ENCODE results near the gene GFI1.
"Not testable (repeated sequence)": the region's sequence is repeated elsewhere in the genome, so short reads cannot be mapped to it uniquely, and the experiment has no call there.

GFI1 gene

DNA sequence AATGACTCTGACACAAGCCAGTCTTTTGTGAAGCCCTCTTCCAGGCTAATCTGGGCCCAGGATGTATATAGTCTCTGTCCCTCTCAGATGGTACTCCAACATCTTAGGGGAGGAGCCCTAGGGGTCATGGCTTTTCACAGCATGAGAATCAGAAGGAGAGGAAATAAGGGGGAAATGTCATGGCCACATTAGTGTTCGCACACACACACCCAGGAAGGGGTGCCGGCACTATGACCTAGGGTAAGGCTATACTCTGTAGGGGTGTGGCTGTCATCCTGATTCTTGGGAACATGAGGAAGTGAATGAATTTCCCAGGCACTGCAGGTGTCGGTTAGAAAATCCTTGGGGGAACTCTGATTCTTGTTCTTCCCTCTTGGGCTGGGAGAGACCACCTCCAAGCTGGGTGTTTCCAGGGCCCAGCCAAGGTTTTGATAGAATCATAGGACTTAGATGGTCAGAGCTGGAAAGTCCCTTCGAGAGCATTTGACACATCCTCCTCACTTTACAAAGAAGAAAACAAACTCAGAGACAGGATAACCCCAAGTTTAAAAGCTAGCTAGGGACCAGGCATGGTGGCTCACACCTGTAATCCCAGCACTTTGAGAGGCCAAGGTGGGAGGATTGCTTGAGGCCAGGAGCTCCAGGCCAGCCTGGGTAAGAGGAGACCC is 22.0 kb downstream of the GFI1 start:
- DNase-seq (ENCODE audit: low spot score) = no peak

DNA sequence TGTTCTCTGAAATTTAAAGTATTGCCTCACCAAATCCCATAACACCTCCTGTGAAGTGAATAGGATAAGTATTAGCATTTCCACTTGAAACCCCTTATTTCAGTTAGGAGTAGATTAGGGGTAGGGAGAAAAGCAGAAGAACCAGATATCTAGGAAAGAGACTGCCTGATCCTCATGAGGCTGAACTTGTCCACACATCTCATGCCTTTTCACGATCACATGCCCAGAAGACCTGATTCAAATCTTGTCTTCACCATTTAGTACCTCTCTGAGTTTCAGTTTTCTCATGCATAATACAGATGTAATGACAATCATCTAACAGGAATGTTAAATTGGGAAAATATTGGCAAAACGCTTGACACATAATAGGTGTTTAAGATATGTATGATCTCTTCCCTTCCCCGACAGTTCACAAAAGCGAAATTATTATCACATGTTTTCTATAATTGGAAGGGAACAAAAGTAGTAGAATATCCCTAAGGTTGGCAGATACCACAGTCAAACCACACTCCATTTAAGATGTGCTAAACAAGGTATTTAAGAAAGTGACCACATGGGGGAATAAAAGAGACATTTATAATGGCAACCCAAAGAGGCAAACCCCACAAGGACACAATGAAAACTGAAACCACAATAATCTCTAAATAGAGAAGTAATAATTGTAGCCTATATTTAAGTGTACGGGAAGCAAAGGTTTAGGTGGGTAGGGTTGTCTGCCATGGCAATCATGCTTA is 25.2 kb downstream of the GFI1 start:
- peak; percentile 63 for DNase-seq (ENCODE audit: low spot score)

DNA sequence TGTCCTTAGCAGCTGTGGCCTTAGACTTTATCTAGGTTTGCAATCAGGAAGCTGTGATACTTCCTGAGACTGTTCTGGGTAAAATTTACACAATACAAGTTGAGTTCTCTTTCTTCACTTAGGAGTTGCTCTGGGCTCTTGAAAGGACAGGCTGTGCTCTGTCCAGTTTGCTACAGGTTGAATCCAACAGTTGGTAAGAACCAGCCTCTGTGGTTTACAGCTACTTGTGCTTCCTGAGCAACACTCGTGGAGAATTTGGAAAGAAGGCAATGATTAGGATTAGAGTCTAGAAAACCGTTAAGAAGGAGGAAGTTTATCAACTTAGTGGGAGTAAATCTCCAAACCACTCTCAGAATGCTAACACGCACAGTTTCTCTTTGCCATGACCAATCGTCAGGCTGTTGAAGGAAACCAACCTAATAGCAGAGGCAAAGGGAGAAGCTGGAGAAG is 26.8 kb downstream of the GFI1 start:
- no peak for DNase-seq (ENCODE audit: low spot score)

DNA sequence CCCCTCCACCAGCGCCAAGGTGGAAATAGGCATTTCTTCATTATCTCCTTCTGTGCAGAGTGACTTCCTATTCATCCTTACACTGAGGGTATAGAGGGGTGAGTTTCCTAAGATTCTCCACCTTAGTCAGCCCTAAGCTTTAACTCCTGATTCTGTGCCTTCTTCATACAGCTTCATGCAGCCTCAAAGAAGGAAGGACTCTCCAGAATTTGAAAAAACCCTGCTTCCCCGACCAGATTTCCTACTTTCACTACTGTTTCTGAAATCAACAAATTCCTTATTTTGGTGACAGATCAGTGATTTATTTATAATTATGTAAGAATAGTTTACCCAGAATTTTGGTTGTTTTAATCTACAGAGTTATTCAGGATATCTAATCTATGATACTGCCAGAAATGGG is 28.6 kb downstream of the GFI1 start:
- no peak for DNase-seq (ENCODE audit: low spot score)

DNA sequence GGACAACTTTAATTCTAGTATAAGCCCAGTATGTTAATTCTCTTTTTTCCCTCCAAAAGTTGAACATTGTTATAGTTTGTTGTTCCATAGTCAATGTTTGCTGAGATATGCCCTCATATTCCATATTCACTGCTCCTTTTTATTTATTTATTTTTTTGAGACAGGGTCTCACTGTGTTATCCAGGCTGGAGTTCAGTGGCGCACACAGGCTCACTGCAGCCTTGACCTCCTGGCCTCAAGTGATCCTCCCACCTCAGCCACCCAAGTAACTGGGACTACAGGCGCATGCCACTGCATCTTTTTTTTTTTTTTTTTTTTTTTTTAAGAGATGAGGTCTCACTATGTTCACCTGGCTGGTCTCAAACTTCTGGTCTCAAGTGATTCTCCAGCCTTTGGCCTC is 38.7 kb downstream of the GFI1 start:
- DNase-seq (ENCODE audit: low spot score) = no peak

DNA sequence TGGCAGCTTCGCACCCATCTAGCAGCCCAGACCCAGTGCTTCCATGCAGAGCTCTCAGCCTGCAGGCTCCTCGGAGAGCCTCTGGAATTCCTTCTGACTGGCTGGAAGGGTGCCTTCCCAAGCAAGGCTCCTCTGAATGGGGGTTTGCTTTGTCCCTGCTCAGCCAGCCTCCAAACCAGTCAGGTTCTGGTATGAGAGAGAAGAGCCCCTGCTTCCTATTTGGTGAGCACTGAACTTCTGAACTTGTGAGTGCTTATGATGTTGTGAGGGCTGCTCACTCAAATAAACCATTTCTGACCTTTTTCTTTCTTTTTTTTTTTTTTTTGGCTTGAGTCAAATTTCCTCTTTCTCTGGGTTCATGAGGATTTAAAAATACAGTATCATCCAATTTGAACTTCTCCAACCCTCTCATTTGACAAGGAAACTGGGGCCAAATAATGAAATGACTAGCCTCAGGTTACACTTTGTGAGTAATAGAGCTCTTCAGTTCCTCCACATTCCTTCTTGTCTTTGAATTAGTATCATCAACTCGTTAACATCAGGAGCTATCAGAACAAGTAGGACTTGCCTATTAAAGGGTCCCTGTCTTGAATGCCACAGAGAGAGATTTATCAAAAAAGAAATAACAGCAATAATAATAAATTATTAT is 39.6 kb downstream of the GFI1 start:
- no peak for DNase-seq (ENCODE audit: low spot score)

DNA sequence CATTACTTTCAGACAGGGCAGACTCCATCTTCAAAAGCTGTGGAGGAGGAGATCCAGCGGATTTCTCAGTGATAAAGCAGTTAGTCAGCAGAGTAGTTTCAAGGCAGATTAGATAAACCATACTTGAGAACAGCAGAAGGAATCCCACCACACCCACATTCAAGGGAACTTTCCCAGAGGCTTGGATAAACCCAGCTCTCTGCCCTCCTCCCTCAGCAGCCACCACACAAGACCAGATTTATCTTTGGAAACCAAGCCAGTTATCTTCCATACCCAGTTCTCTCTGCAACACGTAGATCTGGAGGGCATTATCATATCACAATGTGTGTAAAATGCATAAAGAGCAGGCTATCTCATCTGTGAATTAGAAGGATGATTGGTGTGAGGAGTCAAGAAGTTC is 40.2 kb downstream of the GFI1 start:
- no peak for DNase-seq (ENCODE audit: low spot score)

DNA sequence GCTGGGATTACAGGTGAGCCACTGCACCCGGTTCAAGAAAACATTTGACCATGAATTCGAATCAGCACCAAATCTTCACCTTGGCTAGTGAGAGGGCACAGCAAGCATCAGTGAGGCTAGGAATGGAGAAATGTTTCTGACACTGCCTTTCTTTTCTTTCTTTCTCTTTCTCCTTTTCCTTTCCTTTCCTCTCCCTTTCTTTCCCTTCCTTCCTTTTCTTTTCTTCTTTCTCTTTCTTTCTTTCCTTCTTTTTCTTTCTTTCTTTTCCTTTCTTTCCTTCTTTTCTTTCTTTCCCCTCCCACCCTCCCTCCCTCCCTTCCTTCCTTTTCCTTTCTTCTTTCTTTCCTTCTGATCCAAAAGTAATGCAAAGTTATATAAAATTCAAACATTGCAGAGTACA is 40.9 kb downstream of the GFI1 start:
- no peak for DNase-seq (ENCODE audit: low spot score)

DNA sequence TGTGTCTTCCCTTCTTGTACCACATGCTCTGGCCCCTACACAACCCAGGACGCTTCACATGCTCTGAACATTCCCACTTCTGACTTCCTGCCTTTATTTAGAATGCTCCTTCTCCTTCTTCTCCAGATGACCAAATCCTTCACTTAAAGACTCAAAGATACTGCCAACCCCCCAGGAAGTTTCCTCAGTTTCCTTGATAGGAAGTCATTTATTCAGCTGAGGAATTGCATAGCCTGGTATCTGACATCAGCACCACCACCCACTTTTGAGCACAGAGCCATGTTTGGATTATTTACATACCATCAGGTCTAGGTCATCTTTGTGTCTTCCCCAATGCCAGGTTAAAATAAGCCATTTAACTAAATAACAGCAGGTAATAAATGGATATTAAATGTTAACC is 42.4 kb downstream of the GFI1 start:
- no peak for DNase-seq (ENCODE audit: low spot score)

DNA sequence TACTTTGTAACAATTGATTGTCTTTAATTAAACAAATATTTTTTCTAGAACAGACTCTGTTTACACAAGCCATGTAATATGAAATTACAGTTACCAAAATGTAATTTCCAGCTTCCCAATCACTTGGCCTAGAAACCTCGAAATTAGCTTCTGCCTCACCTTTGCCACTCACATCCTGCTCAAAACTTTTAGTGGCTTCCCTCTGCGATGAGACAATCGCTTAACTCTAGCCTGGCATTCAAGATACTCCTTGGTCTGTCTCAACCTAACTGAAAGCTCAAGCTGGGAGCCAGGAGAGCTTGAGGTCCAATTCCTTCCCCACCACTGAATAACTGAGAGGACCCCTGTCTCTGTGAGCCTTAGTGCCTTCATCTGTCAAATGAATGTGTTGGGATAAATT is 42.8 kb downstream of the GFI1 start:
- DNase-seq (ENCODE audit: low spot score) = no peak

DNA sequence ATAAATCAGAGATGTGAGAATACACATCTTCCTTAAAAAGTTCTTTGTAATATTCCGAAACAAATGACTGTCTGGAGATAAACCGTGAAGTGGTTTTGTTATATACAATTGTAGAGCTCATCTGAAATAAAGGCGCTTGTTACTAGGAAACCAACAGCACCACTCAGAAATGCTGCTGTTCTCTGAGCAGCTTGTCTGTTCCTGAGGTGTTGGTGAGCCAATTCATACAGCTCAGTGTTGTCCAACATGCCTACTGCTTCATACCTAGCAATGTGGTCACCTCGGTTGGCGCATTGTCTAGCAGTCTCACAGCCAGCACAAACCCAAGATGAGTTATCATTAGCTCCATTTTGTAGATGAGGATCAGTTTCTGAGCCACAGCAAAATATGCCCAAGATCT is 44.4 kb downstream of the GFI1 start:
- DNase-seq (ENCODE audit: low spot score) = no peak

DNA sequence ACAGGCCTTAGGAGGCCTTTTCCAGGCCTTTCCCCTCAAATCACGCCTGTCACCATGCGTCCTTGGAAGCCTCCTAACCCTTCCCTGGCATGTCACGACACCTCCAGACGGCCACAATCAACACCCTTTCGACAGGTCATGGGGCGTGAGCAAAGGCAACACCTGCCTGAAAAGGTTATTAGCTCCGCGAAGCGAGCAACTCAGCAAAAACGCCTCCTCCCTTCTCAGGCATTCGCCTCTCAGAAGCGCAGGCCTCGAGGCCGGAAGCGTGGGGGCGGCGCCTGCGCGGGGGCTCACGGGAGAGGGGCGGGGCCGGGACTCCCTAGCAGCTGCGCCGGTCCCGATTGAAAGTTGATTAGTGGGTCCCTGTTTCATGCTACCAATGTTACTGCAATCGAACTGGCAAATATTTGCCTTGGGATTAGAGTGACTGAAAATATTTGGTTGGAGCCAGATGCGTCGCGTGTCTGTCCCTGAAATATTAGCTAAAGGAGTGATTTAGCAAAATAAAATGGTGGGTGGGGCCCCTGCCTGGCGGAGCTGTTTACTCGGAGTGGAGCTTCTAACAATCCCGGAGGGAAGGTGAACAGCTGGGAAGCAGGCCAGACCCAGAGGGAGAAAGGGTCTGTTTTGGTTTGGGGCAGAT is 44.9 kb downstream of the GFI1 start:
- no peak for DNase-seq (ENCODE audit: low spot score)

DNA sequence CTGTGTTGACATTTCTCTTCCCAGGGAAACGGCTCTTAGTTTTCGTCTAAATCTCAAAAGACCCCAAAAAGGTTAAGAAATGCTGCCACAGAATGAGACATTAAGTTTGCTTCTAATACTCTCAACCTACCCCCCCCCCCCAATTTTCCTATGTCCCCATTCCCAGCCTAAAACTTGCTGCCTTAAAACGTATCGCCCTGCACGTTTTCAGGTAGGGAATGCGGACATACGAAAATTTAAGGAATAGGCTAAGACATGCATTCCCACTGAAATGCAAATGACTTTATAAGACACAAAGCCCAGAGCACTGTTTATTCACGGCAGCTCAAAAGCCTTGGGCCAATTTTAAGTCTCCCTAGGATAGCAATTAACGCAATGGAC is 45.4 kb downstream of the GFI1 start:
- no peak for DNase-seq (ENCODE audit: low spot score)

DNA sequence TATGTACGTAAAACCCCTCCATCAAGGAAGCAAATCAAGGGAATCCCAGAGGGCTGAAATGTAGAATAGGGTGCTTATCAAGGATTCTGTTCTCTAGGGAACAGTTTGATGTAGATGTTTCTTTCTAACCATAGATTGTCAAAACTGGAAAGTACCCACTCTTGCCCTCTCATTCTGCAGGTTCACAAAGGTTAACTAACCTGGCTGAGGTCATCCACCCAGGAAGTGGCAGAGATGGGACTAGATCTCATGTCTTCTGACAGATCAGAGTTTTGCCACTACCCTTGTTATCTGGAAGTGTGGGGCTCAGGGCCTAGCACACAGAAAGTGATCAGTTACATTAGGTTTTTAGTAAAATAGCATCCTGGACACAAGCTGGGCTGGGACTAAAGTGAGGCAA is 47.4 kb downstream of the GFI1 start:
- no peak for DNase-seq (ENCODE audit: low spot score)

DNA sequence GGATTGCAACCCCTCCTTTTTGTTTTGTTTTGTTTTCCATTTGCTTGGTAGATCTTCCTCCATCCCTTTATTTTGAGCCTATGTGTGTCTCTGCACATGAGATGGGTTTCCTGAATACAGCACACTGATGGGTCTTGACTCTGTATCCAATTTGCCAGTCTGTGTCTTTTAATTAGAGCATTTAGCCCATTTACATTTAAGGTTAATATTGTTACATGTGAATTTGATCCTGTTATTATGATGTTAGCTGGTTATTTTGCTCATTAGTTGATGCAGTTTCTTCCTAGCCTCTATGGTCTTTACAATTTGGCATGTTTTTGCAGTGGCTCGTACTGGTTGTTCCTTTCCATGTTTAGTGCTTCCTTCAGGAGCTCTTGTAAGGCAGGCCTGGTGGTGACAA is 52.2 kb downstream of the GFI1 start:
- not testable (repeated sequence) for DNase-seq (ENCODE audit: low spot score)

DNA sequence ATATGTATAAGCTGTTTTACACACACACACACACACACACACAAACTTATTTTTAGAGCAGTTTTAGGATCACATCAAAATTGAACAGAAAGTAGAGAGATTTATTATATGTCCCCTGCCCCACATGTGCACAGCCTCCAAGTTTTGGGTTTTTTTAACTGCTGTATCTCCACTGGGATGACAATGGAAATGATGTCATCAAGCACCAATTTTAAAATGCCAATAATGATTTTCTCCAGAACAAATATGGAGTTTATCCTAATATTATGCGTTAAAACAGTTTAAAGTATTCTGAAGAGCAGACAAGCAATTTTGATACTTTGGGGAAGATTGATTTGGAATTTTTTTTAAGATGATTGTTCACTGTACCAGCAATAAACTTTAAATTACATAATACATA is 56.7 kb downstream of the GFI1 start:
- DNase-seq (ENCODE audit: low spot score) = no peak

DNA sequence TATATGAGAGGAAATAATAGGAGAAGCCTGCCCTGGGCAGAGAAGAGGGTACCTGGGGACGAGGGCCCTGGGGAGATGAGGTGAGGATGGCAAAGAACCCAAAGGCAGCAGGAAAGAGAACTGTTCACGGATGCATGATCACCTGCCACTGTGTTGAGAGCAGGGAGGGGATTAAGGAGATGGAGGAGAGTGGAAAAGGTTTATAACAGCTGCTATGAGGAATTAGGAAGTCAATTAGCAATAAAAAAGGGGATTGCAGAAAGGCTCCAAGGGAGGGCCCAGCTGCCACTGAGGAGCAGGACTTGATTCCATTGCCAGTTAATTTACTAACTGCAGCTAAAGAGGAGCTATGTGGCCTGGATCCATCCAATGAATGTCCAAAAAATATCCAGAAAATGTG is 61.1 kb downstream of the GFI1 start:
- DNase-seq (ENCODE audit: low spot score) = no peak

Measured in NAMALWA (cell line).